GM10248 (cell line): Measurements from ENCODE around the gene TMPRSS6.

ENCODE experiments used
- CTCF ChIA-PET: fragments of 300-600 bp; sonication (Branson Sonifier 250); formaldehyde crosslinking; extraction: SDS; loops from one replicate; lab custom pipeline; 2021; ENCODE audit warnings: antibody characterized with exemption; lab: Yijun Ruan, JAX
- POLR2A ChIA-PET: fragments of 350-650 bp; sonication (Branson Sonifier 250); formaldehyde crosslinking; extraction: SDS; loops from one replicate; lab custom pipeline; 2020; ENCODE audit warnings: antibody characterized with exemption; lab: Yijun Ruan, JAX
- DNase-seq: peaks from one replicate; pipeline ENCODE4 v3.0.0; 2012; ENCODE audit errors: extremely low spot score
- TF ChIP-seq, protein P1 (sequence below): IDR thresholded peaks from 2 replicates; pipeline ENCODE4 v1.5.1; 2012; ENCODE audit warnings: mild to moderate bottlenecking, low read depth; ENCODE audit errors: extremely low read depth, missing control alignments, control extremely low read depth

TMPRSS6 gene

DNA sequence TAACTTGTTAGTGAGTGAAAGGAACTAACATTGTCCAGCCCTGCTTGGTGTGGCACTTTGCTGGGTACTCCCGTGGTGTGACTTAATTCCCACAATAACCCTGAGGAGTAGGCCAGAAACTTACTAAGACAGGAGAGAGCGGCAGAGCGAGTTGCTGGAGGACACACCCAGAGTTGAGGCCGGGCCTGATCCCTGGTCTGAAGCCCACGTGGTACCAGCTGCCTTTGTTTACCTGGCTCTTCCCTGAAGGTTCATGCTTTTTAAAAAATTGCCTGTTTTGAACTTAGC lies 89.4 kb downstream of the TMPRSS6 start:
- CTCF ChIA-PET = interaction anchor here (0.6 to 4.4 kb wide), 11 partner anchors 10 to 237 kb away, joined by 3 to 40 read pairs (median 7); a partner anchor contains a TSS
- DNase-seq = no peak
- POLR2A ChIA-PET = no interaction called here
- TF ChIP-seq, protein P1, sequence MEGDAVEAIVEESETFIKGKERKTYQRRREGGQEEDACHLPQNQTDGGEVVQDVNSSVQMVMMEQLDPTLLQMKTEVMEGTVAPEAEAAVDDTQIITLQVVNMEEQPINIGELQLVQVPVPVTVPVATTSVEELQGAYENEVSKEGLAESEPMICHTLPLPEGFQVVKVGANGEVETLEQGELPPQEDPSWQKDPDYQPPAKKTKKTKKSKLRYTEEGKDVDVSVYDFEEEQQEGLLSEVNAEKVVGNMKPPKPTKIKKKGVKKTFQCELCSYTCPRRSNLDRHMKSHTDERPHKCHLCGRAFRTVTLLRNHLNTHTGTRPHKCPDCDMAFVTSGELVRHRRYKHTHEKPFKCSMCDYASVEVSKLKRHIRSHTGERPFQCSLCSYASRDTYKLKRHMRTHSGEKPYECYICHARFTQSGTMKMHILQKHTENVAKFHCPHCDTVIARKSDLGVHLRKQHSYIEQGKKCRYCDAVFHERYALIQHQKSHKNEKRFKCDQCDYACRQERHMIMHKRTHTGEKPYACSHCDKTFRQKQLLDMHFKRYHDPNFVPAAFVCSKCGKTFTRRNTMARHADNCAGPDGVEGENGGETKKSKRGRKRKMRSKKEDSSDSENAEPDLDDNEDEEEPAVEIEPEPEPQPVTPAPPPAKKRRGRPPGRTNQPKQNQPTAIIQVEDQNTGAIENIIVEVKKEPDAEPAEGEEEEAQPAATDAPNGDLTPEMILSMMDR = no peak

DNA sequence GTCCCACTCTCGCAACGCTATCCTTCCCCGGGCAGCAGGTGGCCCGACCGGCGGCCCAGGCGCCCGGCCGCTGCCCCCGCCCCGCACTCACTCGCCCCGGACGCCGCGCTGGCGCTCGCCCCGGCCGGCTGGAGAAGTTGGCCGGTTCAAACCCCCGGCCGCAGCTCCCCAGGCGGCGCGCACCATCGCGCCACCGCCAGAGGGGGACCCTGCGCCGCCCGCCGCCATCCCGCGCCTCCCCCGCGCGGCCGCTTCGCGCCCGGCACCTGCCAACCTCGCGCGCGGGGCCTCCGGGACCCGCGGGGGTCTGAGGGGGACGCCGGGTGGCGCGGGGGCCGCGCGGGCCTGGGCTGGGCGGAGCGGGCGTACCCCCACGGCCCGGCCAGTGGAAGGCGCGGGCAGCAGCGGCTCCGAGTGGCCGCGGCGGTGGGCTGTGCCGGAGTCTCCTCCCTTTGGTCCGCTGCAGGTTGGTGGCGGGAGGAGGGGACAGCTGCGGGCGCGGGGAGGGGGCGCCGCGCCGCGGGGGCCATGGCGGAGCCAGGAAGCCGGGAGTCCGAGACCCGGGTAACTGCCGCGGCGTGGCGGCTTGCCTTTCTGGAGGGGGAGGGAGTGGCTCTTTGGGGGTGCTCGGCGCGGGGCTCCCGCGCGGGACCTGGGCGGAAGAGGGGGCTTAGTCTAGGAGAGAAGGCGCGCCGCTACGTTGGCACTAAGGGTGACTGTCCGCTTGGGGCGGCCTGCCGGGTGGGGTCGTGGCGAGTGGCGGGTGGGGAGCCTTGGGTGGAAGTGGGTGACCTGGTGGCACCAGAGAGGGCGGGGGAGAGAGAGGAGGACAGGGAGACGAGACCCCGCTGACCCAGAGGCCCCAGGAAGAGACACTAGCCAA lies 90.0 kb downstream of the TMPRSS6 start, which contains the start of the genes MPST and TST:
Gene MPST (plus strand): TSS at position 434 of the 883 bp plus-strand sequence. CDS start 95 bp downstream, at position 529.
Gene TST (minus strand): TSS at position 139 of the 883 bp plus-strand sequence. CDS start 715 bp downstream, outside the sequence.
- ChIA-PET CTCF (interaction anchor here (0.6 to 5.6 kb wide), 14 partner anchors 10 to 237 kb away, joined by 3 to 40 read pairs (median 7); partner anchors contain the start of gene KCTD17), POLR2A (interaction anchor here (0.6 to 1.0 kb wide), 2 partner anchors 107 to 1327 kb away, joined by 3 read pairs; no protein-coding TSS in a partner anchor)
- DNase-seq = peak; percentile 87
- TF ChIP-seq, protein P1 = no peak

DNA sequence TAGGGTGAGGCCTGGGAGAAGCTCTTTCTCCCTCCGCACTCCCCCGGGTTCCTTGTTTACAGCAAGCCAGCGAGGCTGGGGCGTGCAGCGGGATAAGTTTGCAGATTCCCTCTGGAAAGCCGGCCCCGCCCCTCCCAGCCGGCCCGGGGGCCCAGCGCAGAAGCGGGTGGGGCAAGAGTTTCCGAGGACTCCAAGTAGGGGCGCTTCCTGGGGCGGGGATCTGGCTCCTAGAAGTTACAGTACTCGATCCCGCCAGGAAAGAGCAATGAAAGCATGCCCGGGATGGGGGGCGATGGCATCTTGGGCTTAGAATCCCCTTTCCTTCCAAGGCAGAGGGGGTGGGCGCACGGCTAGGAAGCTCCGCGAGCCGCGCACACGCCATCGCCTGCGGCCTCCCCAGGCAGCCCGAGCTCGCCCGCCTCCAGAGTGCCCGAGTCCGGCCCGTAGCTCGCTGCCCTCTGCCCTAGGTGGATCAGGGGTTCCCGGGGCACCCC lies 90.7 kb downstream of the TMPRSS6 start:
- ChIA-PET POLR2A (interaction anchor here (1.0 kb wide), 1 partner anchor 108 kb away, joined by 3 read pairs; no protein-coding TSS in a partner anchor), CTCF (interaction anchor here (0.9 to 5.6 kb wide), 9 partner anchors 11 to 236 kb away, joined by 3 to 29 read pairs (median 6); partner anchors contain the start of gene KCTD17)
- DNase-seq = no peak
- TF ChIP-seq, protein P1 = no peak

DNA sequence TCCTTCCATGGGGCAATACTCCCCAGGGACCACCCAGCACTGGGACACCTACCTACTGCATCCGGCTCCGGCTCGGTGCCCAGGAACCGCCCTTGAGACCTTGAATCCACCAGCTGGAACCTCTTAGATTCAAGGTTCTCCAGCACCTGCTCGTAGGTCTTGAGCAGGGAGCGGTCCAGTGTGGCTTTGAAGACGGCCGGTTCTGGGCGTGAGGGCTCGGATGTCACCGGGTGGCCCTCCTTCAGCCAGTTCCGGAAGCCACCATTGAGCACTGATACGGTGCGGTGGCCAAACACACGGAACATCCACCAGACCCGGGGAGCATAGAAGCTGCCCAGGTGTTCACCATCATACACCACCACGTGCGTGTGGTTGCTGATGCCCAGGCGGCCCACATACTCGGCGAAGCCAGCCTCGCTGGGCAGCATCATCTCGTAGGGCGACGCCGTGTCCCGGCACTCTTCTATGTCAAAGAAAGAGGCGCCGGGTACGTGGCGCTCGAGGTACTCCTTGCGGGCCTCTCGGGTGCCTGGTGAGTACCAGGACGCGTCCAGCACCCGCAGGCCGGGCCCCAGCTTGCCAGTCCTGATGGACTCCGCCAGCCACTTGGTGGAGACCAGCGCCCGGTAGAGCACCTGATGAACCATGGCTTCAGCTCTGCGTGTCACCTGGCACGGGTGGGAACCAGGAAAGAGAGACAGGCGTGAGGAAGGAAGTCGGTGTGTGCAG lies 91.3 kb downstream of the TMPRSS6 start:
- no peak for DNase-seq
- TF ChIP-seq, protein P1 = no peak
- ChIA-PET POLR2A (no interaction called here), CTCF (interaction anchor here (1.2 to 5.6 kb wide), 6 partner anchors 9 to 236 kb away, joined by 3 to 29 read pairs (median 8); partner anchors contain the start of gene KCTD17)

DNA sequence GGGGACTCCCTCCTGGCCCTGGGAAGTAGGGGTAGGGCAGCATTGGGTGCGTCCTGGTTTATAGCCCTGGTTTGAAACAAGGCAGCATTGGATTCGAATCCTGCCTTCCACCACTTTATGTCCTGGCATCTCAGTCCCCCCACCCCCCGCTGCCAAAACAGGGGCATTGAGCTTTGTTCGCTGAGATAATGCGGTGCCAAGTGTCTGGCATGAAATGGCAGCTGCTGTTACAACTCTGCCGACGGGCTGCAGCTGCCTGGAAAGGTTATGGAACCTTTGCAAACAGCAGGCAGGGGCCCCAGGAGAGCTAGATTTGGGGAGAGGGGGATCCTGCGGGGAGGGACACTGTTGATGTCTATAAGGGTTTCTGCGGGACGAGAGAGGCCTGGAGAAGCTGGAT lies 92.2 kb downstream of the TMPRSS6 start:
- POLR2A ChIA-PET = no interaction called here
- CTCF ChIA-PET = interaction anchor here (0.9 to 5.6 kb wide), 5 partner anchors 8 to 160 kb away, joined by 3 to 29 read pairs (median 6); no protein-coding TSS in a partner anchor
- DNase-seq = no peak
- TF ChIP-seq, protein P1 = no peak
